T-helper 9 cell (primary cell): Measurements from ENCODE around the gene INSM1.
"Not testable (repeated sequence)": the region's sequence is repeated elsewhere in the genome, so short reads cannot be mapped to it uniquely, and the experiment has no call there.

ENCODE experiments used
- DNase-seq: peaks from one replicate; pipeline ENCODE4 v3.0.0-alpha.2; 2020
- total RNA-seq, 2 donors: gene quantifications; one replicate each; lab custom pipeline; 2026; lab: John Stamatoyannopoulos, UW

Gene INSM1
- total RNA-seq: 0 reads per million in 2 donors

DNA sequence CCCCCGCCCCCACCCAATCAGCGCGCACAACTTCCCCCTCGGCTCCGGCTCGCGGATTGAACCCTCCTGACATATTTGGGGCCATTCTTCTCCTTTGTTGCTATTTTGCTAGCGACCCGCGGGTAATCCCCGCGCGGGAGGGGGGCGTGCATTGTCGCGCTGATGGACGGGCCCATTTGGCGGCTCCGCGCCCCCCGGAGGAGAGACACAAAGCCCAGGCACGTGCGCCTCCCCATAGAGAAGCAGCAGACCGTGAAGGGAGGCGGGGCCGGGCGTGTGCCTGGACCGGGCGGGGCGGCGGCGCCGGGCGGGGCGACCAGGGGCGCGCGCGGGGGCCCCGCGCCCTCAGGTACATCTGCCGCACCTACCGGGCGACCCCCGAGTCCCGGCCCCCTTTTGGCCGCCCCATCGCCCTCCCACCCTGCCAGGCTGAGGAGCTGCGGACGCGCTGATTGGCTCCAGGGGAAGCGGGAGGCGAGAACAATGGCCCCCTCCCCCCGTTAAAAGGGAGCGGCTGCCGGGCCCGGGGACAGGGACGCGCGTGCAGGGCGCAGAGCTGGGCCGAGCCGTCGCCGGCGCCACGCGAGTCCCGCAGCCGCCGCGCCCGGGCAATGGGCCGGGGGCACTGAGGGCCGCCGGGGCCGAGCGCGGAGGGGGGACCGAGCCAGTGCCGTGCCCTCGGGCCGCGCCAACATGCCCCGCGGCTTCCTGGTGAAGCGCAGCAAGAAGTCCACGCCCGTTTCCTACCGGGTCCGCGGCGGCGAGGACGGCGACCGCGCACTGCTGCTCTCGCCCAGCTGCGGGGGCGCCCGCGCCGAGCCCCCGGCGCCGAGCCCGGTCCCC lies at the start of gene INSM1:
TSS of gene INSM1 (plus strand) at position 530 of the 843 bp plus-strand sequence. CDS start at position 694, 164 bp downstream.
- no peak for DNase-seq

DNA sequence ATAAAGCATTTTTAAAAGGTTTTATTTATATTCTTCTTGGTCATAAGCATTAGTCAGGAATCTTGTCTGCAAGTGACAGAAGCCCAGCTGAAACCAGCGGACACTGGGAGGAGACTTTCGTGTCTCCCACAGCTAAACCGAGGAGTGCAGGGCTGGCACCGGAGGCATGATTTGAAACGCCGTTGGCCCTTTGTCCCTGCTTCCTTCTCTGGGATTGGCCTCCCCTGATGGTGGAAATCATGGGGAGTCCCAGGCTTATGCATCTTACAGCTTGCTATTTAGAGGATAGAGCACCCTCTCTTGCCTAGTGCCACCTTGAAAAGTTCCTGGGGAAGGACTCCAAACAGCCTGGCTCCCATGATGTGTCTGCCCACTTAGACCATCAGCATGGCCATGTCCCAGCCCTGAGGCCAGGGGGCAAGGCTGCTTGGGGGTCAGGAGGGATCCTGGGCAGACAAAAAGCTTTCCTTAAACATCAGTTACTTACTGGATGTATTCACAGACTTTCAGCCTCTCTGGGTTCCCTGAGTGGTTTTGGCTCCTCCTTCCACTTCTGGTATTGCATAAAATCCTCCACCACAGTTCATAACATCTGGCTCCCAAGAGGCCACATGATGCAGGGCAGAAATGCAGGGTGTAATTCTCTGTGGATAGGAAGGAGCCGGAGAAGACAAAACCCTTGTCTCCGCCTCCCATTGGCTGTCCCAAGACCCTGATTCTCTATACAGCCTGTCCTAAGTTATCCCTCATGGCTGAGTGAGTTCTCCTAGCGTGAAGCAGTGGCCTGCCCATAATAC lies 49.3 kb upstream of the INSM1 start:
- no peak for DNase-seq

GRCh38 chr20:20321134-20321533 lies 46.8 kb upstream of the INSM1 start:
- no peak for DNase-seq

DNA sequence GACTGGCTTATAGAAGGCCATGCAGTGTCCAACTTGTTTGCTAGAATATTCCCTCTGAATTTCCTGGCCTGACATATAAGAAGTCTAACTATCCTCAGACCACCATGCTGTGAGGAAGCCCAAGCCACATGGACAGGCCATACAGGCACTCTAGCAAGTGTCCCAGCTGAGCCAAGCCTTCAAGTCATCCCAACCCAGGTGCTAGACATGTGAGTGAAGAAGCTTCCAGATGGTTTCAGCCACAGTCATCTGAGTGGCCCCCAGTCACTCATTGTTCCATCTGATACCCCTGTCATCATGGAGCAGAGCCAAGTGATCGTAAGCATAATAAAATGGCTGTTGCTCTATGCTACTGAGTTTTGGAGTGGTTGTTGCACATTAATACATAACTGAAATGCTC lies 46.0 kb upstream of the INSM1 start:
- DNase-seq: no peak

DNA sequence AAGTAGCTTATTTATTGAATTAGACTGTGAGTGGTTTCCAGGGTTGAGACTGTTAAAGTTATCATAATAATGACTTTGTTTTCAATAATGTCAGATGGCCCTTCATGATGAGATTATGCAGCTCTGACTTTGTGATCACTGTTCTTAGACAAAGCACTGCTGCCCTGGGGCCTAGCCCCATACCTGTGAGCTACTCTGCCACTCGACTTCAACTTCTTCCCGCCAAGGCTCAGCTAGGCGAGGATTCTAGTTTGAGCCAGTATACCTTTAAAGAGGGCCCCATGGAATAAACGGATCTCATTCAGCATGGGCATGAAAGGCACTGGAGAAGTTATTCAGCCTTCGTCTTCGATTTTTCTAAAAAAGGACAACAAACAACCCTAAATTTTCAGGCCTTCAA lies 45.0 kb upstream of the INSM1 start:
- DNase-seq: no peak

- no peak for DNase-seq
Observed at GRCh38 chr20:20327746-20328145, 40.2 kb upstream of the INSM1 start.

- DNase-seq: no peak
Observed at GRCh38 chr20:20329564-20329963, 38.3 kb upstream of the INSM1 start.

- no peak for DNase-seq
Observed at GRCh38 chr20:20331156-20331555, 36.7 kb upstream of the INSM1 start.

- DNase-seq: no peak
Observed at GRCh38 chr20:20331817-20332216, 36.1 kb upstream of the INSM1 start.

GRCh38 chr20:20333866-20334265 lies 34.0 kb upstream of the INSM1 start:
- no peak for DNase-seq

GRCh38 chr20:20334489-20334888 lies 33.4 kb upstream of the INSM1 start:
- DNase-seq: no peak

DNA sequence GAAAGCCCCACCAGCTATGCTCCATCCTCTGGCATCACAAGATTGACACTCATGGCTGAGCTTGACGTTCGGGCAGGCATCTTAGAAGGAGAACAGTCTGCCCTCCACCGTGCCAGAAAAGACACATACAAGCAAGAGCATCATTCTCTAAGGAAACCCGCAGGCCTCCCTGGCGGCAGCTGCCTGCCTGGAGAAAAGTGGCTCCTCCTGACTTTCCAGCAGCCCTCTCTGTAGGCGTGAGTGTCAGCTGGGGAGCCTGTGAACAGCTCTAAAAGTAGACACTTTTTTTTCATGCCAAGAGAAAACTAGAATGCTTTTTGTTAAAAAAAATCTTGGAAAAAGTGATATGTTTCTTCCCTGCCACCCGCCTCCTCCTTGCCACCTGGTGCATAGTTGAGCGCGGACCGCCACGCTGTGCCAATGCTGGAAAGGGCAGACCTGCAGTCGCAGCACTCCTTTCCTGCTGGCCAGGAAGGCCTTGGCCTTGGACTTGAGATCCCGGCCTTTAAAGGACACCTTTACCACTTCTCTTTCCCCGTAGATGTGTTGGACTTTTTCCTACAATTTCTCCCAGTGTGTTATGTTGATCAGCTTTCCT lies 29.7 kb upstream of the INSM1 start:
- no peak for DNase-seq

DNA sequence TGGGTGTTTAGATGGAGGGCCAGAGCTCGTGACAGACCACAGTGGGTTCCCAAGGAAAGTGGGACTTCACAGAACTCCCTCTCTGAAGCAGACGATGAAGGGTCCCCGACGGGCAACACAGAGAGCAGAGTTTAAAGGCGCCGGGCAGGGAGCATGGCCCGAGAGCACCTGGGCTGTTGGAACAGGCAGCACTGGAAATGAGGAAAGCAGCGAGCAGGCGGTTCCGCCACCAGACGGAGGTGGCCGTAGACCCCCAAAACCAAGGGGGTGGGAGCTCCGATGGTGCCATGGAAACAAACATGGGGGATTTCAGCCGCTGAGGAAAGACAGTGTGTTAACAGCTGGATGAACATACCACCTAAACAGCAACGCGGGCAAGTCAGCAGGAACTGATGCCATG lies 27.5 kb upstream of the INSM1 start:
- no peak for DNase-seq

- no peak for DNase-seq
Observed at GRCh38 chr20:20341371-20341770, 26.5 kb upstream of the INSM1 start.

DNA sequence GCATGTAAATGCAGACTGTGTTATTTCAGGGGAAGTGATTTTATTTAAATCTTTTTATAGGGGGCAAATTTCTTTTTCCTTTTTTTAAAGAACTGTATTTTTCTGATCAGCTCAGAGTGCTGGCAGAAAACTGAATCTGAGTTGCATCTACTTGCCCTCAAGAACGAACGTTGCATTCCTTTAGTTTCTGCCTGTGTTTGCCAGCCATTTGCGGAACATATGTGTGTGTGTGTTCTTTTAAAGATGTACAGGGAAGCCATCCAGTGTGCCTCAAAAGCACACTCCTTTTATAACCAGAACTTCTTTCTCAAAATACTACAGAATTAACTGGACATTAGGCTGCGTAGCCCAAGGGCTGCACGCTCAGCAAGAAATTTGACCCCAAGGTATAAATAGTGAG lies 25.8 kb upstream of the INSM1 start:
- DNase-seq: no peak

GRCh38 chr20:20343932-20344331 lies 24.0 kb upstream of the INSM1 start:
- no peak for DNase-seq

- no peak for DNase-seq
Observed at GRCh38 chr20:20344476-20344875, 23.4 kb upstream of the INSM1 start.

DNA sequence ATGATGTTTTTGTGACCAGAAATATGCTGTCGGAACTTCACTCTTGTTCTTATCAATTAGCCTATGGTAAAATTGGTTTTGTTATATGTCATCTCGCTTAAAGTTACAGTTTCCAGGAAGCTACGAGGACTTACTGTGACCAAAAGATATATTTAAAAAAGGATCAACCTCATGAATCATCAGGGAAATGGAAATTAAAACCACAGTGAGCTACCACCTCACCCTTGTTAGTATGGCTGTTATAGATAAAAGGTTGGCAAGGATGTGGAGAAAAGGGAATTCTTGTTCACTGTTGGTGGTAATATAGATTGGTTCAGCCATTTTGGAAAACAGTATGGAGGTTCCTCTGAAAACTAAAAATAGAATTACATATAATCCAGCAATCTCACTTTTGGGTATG lies 14.3 kb upstream of the INSM1 start:
- DNase-seq: no peak

DNA sequence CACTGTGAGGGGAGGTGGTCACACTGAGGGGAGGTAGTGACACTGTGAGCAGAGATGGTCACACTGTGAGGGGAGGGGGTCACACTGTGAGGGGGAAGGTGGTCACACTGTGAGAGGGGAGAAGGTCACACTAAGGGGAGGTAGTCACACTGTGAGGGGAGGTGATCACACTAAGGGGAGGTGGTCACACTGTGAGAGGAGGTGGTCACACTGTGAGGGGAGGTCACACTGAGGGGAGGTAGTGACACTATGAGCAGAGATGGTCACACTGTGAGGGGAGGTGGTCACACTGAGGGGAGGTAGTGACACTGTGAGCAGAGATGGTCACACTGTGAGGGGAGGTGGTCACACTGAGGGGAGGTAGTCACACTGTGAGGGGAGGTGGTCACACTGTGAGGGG lies 12.4 kb upstream of the INSM1 start:
- DNase-seq: not testable (repeated sequence)

GRCh38 chr20:20358801-20359200 lies 9.1 kb upstream of the INSM1 start:
- DNase-seq: no peak

GRCh38 chr20:20359628-20360027 lies 8.3 kb upstream of the INSM1 start:
- DNase-seq: no peak

DNA sequence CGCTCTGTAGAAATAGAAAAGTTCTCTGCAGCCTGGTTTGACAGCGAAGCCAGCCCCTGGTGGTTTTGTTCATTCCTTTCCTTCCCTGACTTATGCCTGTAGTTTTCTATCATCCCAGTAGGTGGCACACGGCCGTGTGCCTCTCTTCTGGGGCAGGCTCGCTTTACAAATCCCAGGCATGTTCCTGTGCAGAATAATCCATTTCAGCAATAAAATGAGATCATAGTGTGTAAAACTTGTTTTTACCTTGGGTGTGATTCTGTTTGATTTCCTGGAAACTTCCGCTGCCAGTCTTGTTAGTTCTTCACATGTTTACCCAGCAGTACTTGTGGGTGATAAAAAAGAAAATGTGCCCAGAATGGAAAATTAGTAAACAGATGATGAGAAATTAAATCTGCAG lies 7.4 kb upstream of the INSM1 start:
- no peak for DNase-seq

- no peak for DNase-seq
Observed at GRCh38 chr20:20362774-20363433, 5.0 kb upstream of the INSM1 start.
